GM18508 (cell line): Measurements from ENCODE around the gene UBE2G2.

Experiments
- ATAC-seq: cut with Tn5 transposase; IDR thresholded peaks from one replicate; pipeline ENCODE4 v1.9.1; 2021; ENCODE audit warnings: moderate number of reproducible peaks; ENCODE audit not compliant: insufficient read depth, unreplicated experiment

The UBE2G2 gene

GRCh38 chr21:44753357-44753756 is 48.3 kb downstream of the UBE2G2 start:
- ATAC-seq = no peak

- ATAC-seq = no peak
Measured at GRCh38 chr21:44752671-44753235, 48.9 kb downstream of the UBE2G2 start.

GRCh38 chr21:44751799-44752636 is 49.6 kb downstream of the UBE2G2 start:
- ATAC-seq = no peak

- ATAC-seq = no peak
Measured at GRCh38 chr21:44751186-44751798, 50.3 kb downstream of the UBE2G2 start.

GRCh38 chr21:44750675-44751025 is 51.0 kb downstream of the UBE2G2 start:
- no peak for ATAC-seq

GRCh38 chr21:44749759-44750674 is 51.6 kb downstream of the UBE2G2 start:
- ATAC-seq = no peak

- ATAC-seq = no peak
Measured at GRCh38 chr21:44749116-44749758, 52.4 kb downstream of the UBE2G2 start.

GRCh38 chr21:44748621-44749020 is 53.0 kb downstream of the UBE2G2 start:
- no peak for ATAC-seq

GRCh38 chr21:44742418-44743153 is 59.0 kb downstream of the UBE2G2 start:
- no peak for ATAC-seq

- no peak for ATAC-seq
Measured at GRCh38 chr21:44741921-44742320, 59.7 kb downstream of the UBE2G2 start.

GRCh38 chr21:44740742-44741141 is 60.9 kb downstream of the UBE2G2 start:
- no peak for ATAC-seq

GRCh38 chr21:44739316-44739715 is 62.3 kb downstream of the UBE2G2 start:
- ATAC-seq = no peak

GRCh38 chr21:44738621-44739020 is 63.0 kb downstream of the UBE2G2 start:
- ATAC-seq = no peak

- no peak for ATAC-seq
Measured at GRCh38 chr21:44737706-44738354, 63.8 kb downstream of the UBE2G2 start.

- no peak for ATAC-seq
Measured at GRCh38 chr21:44736291-44737004, 65.2 kb downstream of the UBE2G2 start.

GRCh38 chr21:44735821-44736220 is 65.8 kb downstream of the UBE2G2 start:
- ATAC-seq = no peak

- no peak for ATAC-seq
Measured at GRCh38 chr21:44734841-44735240, 66.8 kb downstream of the UBE2G2 start.

- ATAC-seq = no peak
Measured at GRCh38 chr21:44734026-44734745, 67.4 kb downstream of the UBE2G2 start.
